ENCODE data around the gene WDR89. TPM values are rescaled to one million over a fixed set of nuclear protein-coding genes. Genes with fewer than 3 reads are reported as not detected.
A peak's percentile ranks its signal among the peaks of the same experiment; 100 is the strongest.

The WDR89 gene
- 1 to 10 TPM; 3.4 to 4.2 TPM for total RNA-seq

GRCh38 chr14:63641473-63642228 lies at the start of gene WDR89:
Gene WDR89 (minus strand): TSS chr14:63641871. CDS start chr14:63599942, 41,929 bp downstream.
- Histone ChIP-seq H3K4me1 (peaks cover 0 to 12% of the 10 kb centered on the region in 2 donors), H3K27me3 (no peaks in the 10 kb centered on the region), H3K36me3 (no peaks in the 10 kb centered on the region), H3K27ac (peak within 1 kb of the TSS; percentile 84 to 99), H3K4me3 (peak within 1 kb of the TSS; percentile 57 to 70), H3K9me3 (no peaks in the 10 kb centered on the region)
- TF ChIP-seq CTCF (IDR thresholded peaks at IDR 0.05): peak; percentile 58 to 77
- DNase-seq (ENCODE audit: low spot score): peak; percentile 99

GRCh38 chr14:63689132-63689531 lies 47.5 kb upstream of the WDR89 start:
- H3K4me1 ChIP-seq: no peaks in the 10 kb centered on the region
- DNase-seq (ENCODE audit: low spot score): no peak
- TF ChIP-seq CTCF (IDR thresholded peaks at IDR 0.05): no peak
- no peaks in the 10 kb centered on the region for H3K27me3 ChIP-seq
- no peaks in the 10 kb centered on the region for H3K9me3 ChIP-seq
- no peak overlapping the region for H3K27ac ChIP-seq
- H3K4me3 ChIP-seq: no peak overlapping the region
- H3K36me3 ChIP-seq: no peaks in the 10 kb centered on the region

GRCh38 chr14:63686926-63687325 lies 45.3 kb upstream of the WDR89 start:
- no peaks in the 10 kb centered on the region for H3K36me3 ChIP-seq
- no peak overlapping the region for H3K4me3 ChIP-seq
- DNase-seq (ENCODE audit: low spot score): no peak
- H3K9me3 ChIP-seq: no peaks in the 10 kb centered on the region
- no peak overlapping the region for H3K27ac ChIP-seq
- no peaks in the 10 kb centered on the region for H3K4me1 ChIP-seq
- no peak for TF ChIP-seq CTCF (IDR thresholded peaks at IDR 0.05)
- H3K27me3 ChIP-seq: no peaks in the 10 kb centered on the region

- Histone ChIP-seq H3K27me3 (no peaks in the 10 kb centered on the region), H3K27ac (no peak overlapping the region), H3K9me3 (no peaks in the 10 kb centered on the region), H3K4me1 (no peaks in the 10 kb centered on the region), H3K4me3 (no peak overlapping the region), H3K36me3 (no peaks in the 10 kb centered on the region)
- no peak for DNase-seq (ENCODE audit: low spot score)
- no peak for TF ChIP-seq CTCF (IDR thresholded peaks at IDR 0.05)
Measured at GRCh38 chr14:63685401-63685800, 43.7 kb upstream of the WDR89 start.

GRCh38 chr14:63682727-63683593 lies 41.3 kb upstream of the WDR89 start:
- no peaks in the 10 kb centered on the region for H3K4me1 ChIP-seq
- no peak overlapping the region for H3K27ac ChIP-seq

More at GRCh38 chr14:63682727-63683593, 41.3 kb upstream of the WDR89 start:
- no peak for TF ChIP-seq CTCF (IDR thresholded peaks at IDR 0.05)
- Histone ChIP-seq H3K36me3 (no peaks in the 10 kb centered on the region), H3K9me3 (no peaks in the 10 kb centered on the region), H3K27me3 (no peaks in the 10 kb centered on the region), H3K4me3 (no peak overlapping the region)
- DNase-seq (ENCODE audit: low spot score): no peak
